Cerebellar nuclear complex (tissue), 1 donor: ENCODE results near the gene CREB3L1.

Source experiments
- DNase-seq, 2 experiments: peaks; one replicate each; lab custom pipeline; 2025; lab: John Stamatoyannopoulos, UW

CREB3L1 gene

GRCh38 chr11:46277622-46278386, at the start of gene CREB3L1:
TSS of gene CREB3L1 (plus strand) at chr11:46277662. CDS start at chr11:46278112, 450 bp downstream.
- no peak for DNase-seq

- DNase-seq = no peak
These were observed 48.2 kb upstream of the CREB3L1 start for GRCh38 chr11:46229230-46229629.

- DNase-seq = no peak
These were observed 43.2 kb upstream of the CREB3L1 start for GRCh38 chr11:46234311-46234710.

- DNase-seq = no peak
These were observed 41.4 kb upstream of the CREB3L1 start for GRCh38 chr11:46235777-46236688.

- DNase-seq = no peak
These were observed 40.6 kb upstream of the CREB3L1 start for GRCh38 chr11:46236918-46237247.

- DNase-seq = no peak
These were observed 40.0 kb upstream of the CREB3L1 start for GRCh38 chr11:46237248-46238077.

GRCh38 chr11:46238078-46238966, 39.1 kb upstream of the CREB3L1 start:
- no peak for DNase-seq

GRCh38 chr11:46238967-46239800, 38.3 kb upstream of the CREB3L1 start:
- peak in 1 of 2 experiments; percentile 30 for DNase-seq

- no peak for DNase-seq
These were observed 37.7 kb upstream of the CREB3L1 start for GRCh38 chr11:46239801-46240061.

- DNase-seq = no peak
These were observed 37.1 kb upstream of the CREB3L1 start for GRCh38 chr11:46240371-46240770.

- DNase-seq = no peak
These were observed 36.6 kb upstream of the CREB3L1 start for GRCh38 chr11:46240861-46241260.

- no peak for DNase-seq
These were observed 35.2 kb upstream of the CREB3L1 start for GRCh38 chr11:46242041-46242951.

- no peak for DNase-seq
These were observed 34.3 kb upstream of the CREB3L1 start for GRCh38 chr11:46242952-46243795.

GRCh38 chr11:46243796-46244109, 33.7 kb upstream of the CREB3L1 start:
- DNase-seq = no peak

GRCh38 chr11:46246521-46246920, 30.9 kb upstream of the CREB3L1 start:
- no peak for DNase-seq

GRCh38 chr11:46247090-46247489, 30.4 kb upstream of the CREB3L1 start:
- no peak for DNase-seq

- no peak for DNase-seq
These were observed 29.8 kb upstream of the CREB3L1 start for GRCh38 chr11:46247659-46248058.

GRCh38 chr11:46248289-46249102, 29.0 kb upstream of the CREB3L1 start:
- no peak for DNase-seq
